H9 (cell line): ENCODE results near the gene CACNA1H. TPM values are rescaled to one million over a fixed set of nuclear protein-coding genes. Genes with fewer than 3 reads are reported as not detected.

Experiments used
- DNase-seq: peaks from one replicate; pipeline ENCODE4 v3.0.0-alpha.2; 2017
- H2AFZ ChIP-seq: one replicate; pipeline ENCODE4 v1.6.1; 2013; ENCODE audit warnings: mild to moderate bottlenecking, low read length, control low read depth, moderate library complexity
- H2AK5ac ChIP-seq: 2 replicates; pipeline ENCODE4 v1.6.1; 2013; ENCODE audit warnings: low read length, control low read depth, mixed read lengths; ENCODE audit not compliant: insufficient read length
- H2BK120ac ChIP-seq: one replicate; pipeline ENCODE4 v1.6.1; 2013; ENCODE audit warnings: low read depth, mild to moderate bottlenecking, low read length, control low read depth, inconsistent platforms; ENCODE audit not compliant: poor library complexity, severe bottlenecking
- H2BK12ac ChIP-seq: 2 replicates; pipeline ENCODE4 v1.6.1; 2013; ENCODE audit warnings: low read length, control low read depth, mixed read lengths, low read depth; ENCODE audit not compliant: insufficient read length
- H2BK15ac ChIP-seq: 2 replicates; pipeline ENCODE4 v1.6.1; 2013; ENCODE audit warnings: low read depth, low read length, control low read depth
- H2BK20ac ChIP-seq: one replicate; pipeline ENCODE4 v1.6.1; 2013; ENCODE audit warnings: low read depth, mild to moderate bottlenecking, low read length, control low read depth, inconsistent platforms; ENCODE audit not compliant: poor library complexity, severe bottlenecking
- H2BK5ac ChIP-seq: 2 replicates; pipeline ENCODE4 v1.6.1; 2013; ENCODE audit warnings: low read length, control low read depth, mixed read lengths; ENCODE audit not compliant: insufficient read length
- H3K14ac ChIP-seq: 2 replicates; pipeline ENCODE4 v1.6.1; 2013; ENCODE audit warnings: low read length, control low read depth; ENCODE audit not compliant: insufficient read depth
- H3K18ac ChIP-seq: 2 replicates; pipeline ENCODE4 v1.6.1; 2013; ENCODE audit warnings: low read depth, mild to moderate bottlenecking, mixed read lengths, low read length, control low read depth; ENCODE audit not compliant: insufficient read length
- H3K23ac ChIP-seq: 2 replicates; pipeline ENCODE4 v1.6.1; 2013; ENCODE audit warnings: low read length, control low read depth, mixed read lengths, low read depth; ENCODE audit not compliant: insufficient read length
- H3K23me2 ChIP-seq: 2 replicates; pipeline ENCODE4 v1.6.1; 2013; ENCODE audit warnings: low read depth, mild to moderate bottlenecking, mixed read lengths, low read length, control low read depth; ENCODE audit not compliant: insufficient read length, poor library complexity, severe bottlenecking
- H3K27ac ChIP-seq: 2 replicates; pipeline ENCODE4 v1.5.1; 2013; ENCODE audit warnings: low read length, control low read depth, mixed read lengths, low read depth; ENCODE audit not compliant: insufficient read length
- H3K27me3 ChIP-seq: 2 replicates; pipeline ENCODE4 v1.6.1; 2013; ENCODE audit warnings: low read length, control low read depth, inconsistent platforms; ENCODE audit not compliant: insufficient read depth
- H3K4ac ChIP-seq: 2 replicates; pipeline ENCODE4 v1.6.1; 2013; ENCODE audit warnings: low read depth, mild to moderate bottlenecking, control low read depth, inconsistent platforms, low read length, moderate library complexity
- H3K4me1 ChIP-seq: 2 replicates; pipeline ENCODE4 v1.6.1; 2013; ENCODE audit warnings: low read length, control low read depth, inconsistent platforms; ENCODE audit not compliant: insufficient read depth
- H3K4me2 ChIP-seq: 2 replicates; pipeline ENCODE4 v1.6.1; 2013; ENCODE audit warnings: low read length, control low read depth, mixed read lengths; ENCODE audit not compliant: insufficient read length, insufficient read depth
- H3K56ac ChIP-seq: 2 replicates; pipeline ENCODE4 v1.6.1; 2013; ENCODE audit warnings: low read depth, mild to moderate bottlenecking, mixed read lengths, low read length, control low read depth; ENCODE audit not compliant: insufficient read length
- H3K79me1 ChIP-seq: 2 replicates; pipeline ENCODE4 v1.6.1; 2013; ENCODE audit warnings: low read depth, mild to moderate bottlenecking, moderate library complexity, low read length, control low read depth, inconsistent platforms; ENCODE audit not compliant: insufficient read depth, poor library complexity, severe bottlenecking
- H3K79me2 ChIP-seq: 2 replicates; pipeline ENCODE4 v1.6.1; 2013; ENCODE audit warnings: low read length, control low read depth, inconsistent platforms; ENCODE audit not compliant: insufficient read depth
- H3K9ac ChIP-seq: 2 replicates; pipeline ENCODE4 v1.6.1; 2013; ENCODE audit warnings: low read length, control low read depth, mixed read lengths; ENCODE audit not compliant: insufficient read length; ENCODE audit errors: extremely low read depth
- H3K9me3 ChIP-seq: one replicate; pipeline ENCODE4 v1.6.1; 2013; ENCODE audit warnings: low read depth, low read length, inconsistent platforms; ENCODE audit not compliant: control insufficient read depth
- H3T11ph ChIP-seq: one replicate; pipeline ENCODE4 v1.6.1; 2013; ENCODE audit warnings: mild to moderate bottlenecking, low read length, control low read depth, inconsistent platforms
- H4K20me1 ChIP-seq: one replicate; pipeline ENCODE4 v1.6.1; 2013; ENCODE audit not compliant: control insufficient read depth, insufficient read length, insufficient read depth
- H4K5ac ChIP-seq: 2 replicates; pipeline ENCODE4 v1.6.1; 2013; ENCODE audit warnings: low read depth, mild to moderate bottlenecking, mixed read lengths, low read length, control low read depth; ENCODE audit not compliant: insufficient read length
- H4K8ac ChIP-seq: replicated peaks from 2 replicates; pipeline ENCODE4 v1.6.1; 2013; ENCODE audit warnings: low read length, control low read depth, mixed read lengths, low read depth; ENCODE audit not compliant: insufficient read length
- H4K91ac ChIP-seq: 2 replicates; pipeline ENCODE4 v1.6.1; 2013; ENCODE audit warnings: low read depth, mild to moderate bottlenecking, moderate library complexity, mixed read lengths, low read length, control low read depth; ENCODE audit not compliant: insufficient read length
- H3K27ac Mint-ChIP-seq, 3 experiments: 2 replicates in 2 of 3; 3 replicates in 1 of 3; pipeline ENCODE4 v1.8.0; 2020 to 2021; ENCODE audit warnings: mixed read lengths in 3 of 3, mild to moderate bottlenecking in 1 of 3, moderate library complexity in 1 of 3
- H3K27me3 Mint-ChIP-seq: 2 replicates; pipeline ENCODE4 v1.8.0; 2021; ENCODE audit warnings: low read depth, mild to moderate bottlenecking, moderate library complexity, mixed read lengths
- H3K36me3 Mint-ChIP-seq, 3 experiments: 2 replicates in 2 of 3; 3 replicates in 1 of 3; pipeline ENCODE4 v1.8.0; 2020 to 2021; ENCODE audit warnings: low read depth in 3 of 3, mixed read lengths in 3 of 3; ENCODE audit not compliant: insufficient read depth in 1 of 3
- H3K4me1 Mint-ChIP-seq, 2 experiments: 2 replicates each; pipeline ENCODE4 v1.8.0; 2020; ENCODE audit warnings: mixed read lengths in 2 of 2
- H3K4me3 Mint-ChIP-seq, 2 experiments: 2 replicates in 1 of 2; 3 replicates in 1 of 2; pipeline ENCODE4 v1.8.0; 2020 to 2021; ENCODE audit warnings: mild to moderate bottlenecking in 2 of 2, mixed read lengths in 2 of 2, moderate library complexity in 1 of 2
- H3K9me3 Mint-ChIP-seq, 2 experiments: 2 replicates in 1 of 2; 3 replicates in 1 of 2; pipeline ENCODE4 v1.8.0; 2020; ENCODE audit warnings: mild to moderate bottlenecking in 2 of 2, mixed read lengths in 2 of 2, moderate library complexity in 1 of 2
- WGBS: extraction: QIAGEN DNeasy Blood & Tissue Kit; methylation state at CpG from one replicate; pipeline ENCODE4 v1.1.7; 2013; ENCODE audit warnings: missing lambda C conversion rate, low lambda C conversion rate, mixed read lengths; ENCODE audit not compliant: insufficient read length; ENCODE audit errors: extremely low coverage; 5-methylcytosine and 5-hydroxymethylcytosine counted together
- total RNA-seq: library from RNA; stranded (reverse); gene quantifications from 2 replicates; pipeline ENCODE4 v1.2.1, GENCODE V29; 2021
- TF ChIP-seq, protein P1 (sequence below): fragments of 200-600 bp; sonication (generic); conservative IDR thresholded peaks from 3 replicates; pipeline ENCODE4 v1.8.0; 2021; ENCODE audit warnings: antibody characterized with exemption, mild to moderate bottlenecking

CACNA1H gene
- total RNA-seq, 1 experiment from 2014 or later: 43.3 TPM

GRCh38 chr16:1271380-1271723, 118.4 kb downstream of the CACNA1H start:
- Histone ChIP-seq H3K23ac (no peak overlapping the region), H2BK12ac (no peak overlapping the region), H2AK5ac (no peak overlapping the region), H3K79me1 (no peaks in the 10 kb centered on the region), H3K9ac (no peak overlapping the region), H3K4me2 (no peak overlapping the region), H3K18ac (no peak overlapping the region), H3K27ac (no peak overlapping the region), H3K56ac (no peak overlapping the region), H3K14ac (no peak overlapping the region), H4K20me1 (no peaks in the 10 kb centered on the region), H3K9me3 (no peaks in the 10 kb centered on the region), H3K79me2 (no peaks in the 10 kb centered on the region), H2AFZ (no peak overlapping the region), H2BK120ac (no peak overlapping the region), H4K91ac (no peak overlapping the region), H3K23me2 (no peaks in the 10 kb centered on the region), H3K27me3 (no peaks in the 10 kb centered on the region), H2BK20ac (no peak overlapping the region), H3K4ac (no peak overlapping the region), H3T11ph (no peak overlapping the region), H4K5ac (no peak overlapping the region), H4K8ac (no peak overlapping the region), H2BK15ac (no peak overlapping the region), H3K4me1 (no peaks in the 10 kb centered on the region; the same call in 1 of the 2 replicates), H2BK5ac (no peak overlapping the region)
- TF ChIP-seq, protein P1, sequence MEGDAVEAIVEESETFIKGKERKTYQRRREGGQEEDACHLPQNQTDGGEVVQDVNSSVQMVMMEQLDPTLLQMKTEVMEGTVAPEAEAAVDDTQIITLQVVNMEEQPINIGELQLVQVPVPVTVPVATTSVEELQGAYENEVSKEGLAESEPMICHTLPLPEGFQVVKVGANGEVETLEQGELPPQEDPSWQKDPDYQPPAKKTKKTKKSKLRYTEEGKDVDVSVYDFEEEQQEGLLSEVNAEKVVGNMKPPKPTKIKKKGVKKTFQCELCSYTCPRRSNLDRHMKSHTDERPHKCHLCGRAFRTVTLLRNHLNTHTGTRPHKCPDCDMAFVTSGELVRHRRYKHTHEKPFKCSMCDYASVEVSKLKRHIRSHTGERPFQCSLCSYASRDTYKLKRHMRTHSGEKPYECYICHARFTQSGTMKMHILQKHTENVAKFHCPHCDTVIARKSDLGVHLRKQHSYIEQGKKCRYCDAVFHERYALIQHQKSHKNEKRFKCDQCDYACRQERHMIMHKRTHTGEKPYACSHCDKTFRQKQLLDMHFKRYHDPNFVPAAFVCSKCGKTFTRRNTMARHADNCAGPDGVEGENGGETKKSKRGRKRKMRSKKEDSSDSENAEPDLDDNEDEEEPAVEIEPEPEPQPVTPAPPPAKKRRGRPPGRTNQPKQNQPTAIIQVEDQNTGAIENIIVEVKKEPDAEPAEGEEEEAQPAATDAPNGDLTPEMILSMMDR: no peak
- WGBS: no CpG with 5 or more reads among the region's 12 CpGs
- H3K4me3 Mint-ChIP-seq: no peak overlapping the region
- peaks cover 0 to 6% (median 2%) of the 10 kb centered on the region in 3 experiments; a peak in 3 of 7 replicates for H3K36me3 Mint-ChIP-seq
- peaks cover 1 to 7% of the 10 kb centered on the region in 2 experiments; a peak in 3 of 5 replicates for H3K9me3 Mint-ChIP-seq
- peaks cover 3 to 6% of the 10 kb centered on the region in 2 experiments for H3K4me1 Mint-ChIP-seq
- peaks cover 42% of the 10 kb centered on the region for H3K27me3 Mint-ChIP-seq
- no peak overlapping the region; a peak in 1 of 7 replicates for H3K27ac Mint-ChIP-seq
- DNase-seq: no peak

Other genes with a start within 250 kb of the CACNA1H start
- gene LMF1, start 182.1 kb upstream of the CACNA1H start, total RNA-seq: 7.1 and 7.8 TPM in 2 replicates
- 8.9 and 9.6 TPM in 2 replicates for gene SOX8, start 171.3 kb upstream of the CACNA1H start, total RNA-seq
- 0.22 and 0.37 TPM in 2 replicates for gene SSTR5, start 80.4 kb upstream of the CACNA1H start, total RNA-seq
- gene C1QTNF8, start 56.9 kb upstream of the CACNA1H start, total RNA-seq: not detected in 2 replicates
- not detected in 2 replicates for gene TPSG1, start 72.2 kb downstream of the CACNA1H start, total RNA-seq
- gene TPSB2, start 77.1 kb downstream of the CACNA1H start, total RNA-seq: not detected in 2 replicates
- not detected in 2 replicates for gene TPSAB1, start 87.6 kb downstream of the CACNA1H start, total RNA-seq
- not detected in 2 replicates for gene TPSD1, start 103.0 kb downstream of the CACNA1H start, total RNA-seq
- gene UBE2I, start 156.5 kb downstream of the CACNA1H start, total RNA-seq: 286 and 290 TPM in 2 replicates
- gene BAIAP3, start 180.5 kb downstream of the CACNA1H start, total RNA-seq: 5.9 and 6.8 TPM in 2 replicates
- gene TSR3, start 198.8 kb downstream of the CACNA1H start, total RNA-seq: 58.8 and 65.0 TPM in 2 replicates
- gene GNPTG, start 198.8 kb downstream of the CACNA1H start, total RNA-seq: 29.4 and 29.7 TPM in 2 replicates